Activated B cell treated with CpG ODN at 0.5 μM for 24 hours (primary cell): ENCODE measurements around the gene SRSF3. TPM values are rescaled to one million over a fixed set of nuclear protein-coding genes. Genes with fewer than 3 reads are reported as not detected.
A peak's percentile ranks its signal among the peaks of the same experiment; 100 is the strongest.
"Not testable (repeated sequence)": the region's sequence is repeated elsewhere in the genome, so short reads cannot be mapped to it uniquely, and the experiment has no call there.

ENCODE experiments used
- ATAC-seq: fragments of 200-7000 bp; cut with Tn5 transposase; one replicate; pipeline ENCODE4 v1.10.0; 2021; ENCODE audit warnings: low read depth, mild to moderate bottlenecking, moderate library complexity
- CTCF ChIA-PET: fragments of 350-600 bp; sonication (Branson Sonifier 250); formaldehyde crosslinking; loops from one replicate; lab custom pipeline; 2021; ENCODE audit warnings: antibody characterized with exemption; lab: Charles Lee
- POLR2A ChIA-PET: fragments of 350-600 bp; sonication (Branson Sonifier 250); formaldehyde crosslinking; loops from one replicate; lab custom pipeline; 2021; ENCODE audit warnings: antibody characterized with exemption; lab: Charles Lee
- DNase-seq: peaks from one replicate; pipeline ENCODE4 v3.0.0; 2022
- H3K27ac Mint-ChIP-seq: one replicate; pipeline ENCODE4 v1.8.0; 2020; ENCODE audit warnings: mixed read lengths
- H3K27me3 Mint-ChIP-seq: one replicate; pipeline ENCODE4 v1.8.0; 2021; ENCODE audit warnings: mixed read lengths
- H3K36me3 Mint-ChIP-seq: one replicate; pipeline ENCODE4 v1.8.0; 2021; ENCODE audit warnings: low read depth, mixed read lengths
- H3K4me1 Mint-ChIP-seq: one replicate; pipeline ENCODE4 v1.8.0; 2021; ENCODE audit warnings: mixed read lengths
- H3K4me3 Mint-ChIP-seq: one replicate; pipeline ENCODE4 v1.8.0; 2020; ENCODE audit warnings: mild to moderate bottlenecking, mixed read lengths
- H3K9me3 Mint-ChIP-seq: one replicate; pipeline ENCODE4 v1.8.0; 2020; ENCODE audit warnings: mixed read lengths
- intact Hi-C: fragments of 100-400 bp; cut with micrococcal nuclease; formaldehyde crosslinking; loops from one replicate; pipeline ENCODE4 v1.15.1; 2024
- total RNA-seq: library from RNA; stranded (reverse); gene quantifications from 2 replicates; pipeline ENCODE4 v1.2.3, GENCODE V29; 2022
- TF ChIP-seq, protein P1 (sequence below): fragments of 200-600 bp; IDR thresholded peaks from one replicate; pipeline ENCODE4 v1.8.0; 2022; ENCODE audit warnings: antibody characterized with exemption, mild to moderate bottlenecking

The SRSF3 gene
- total RNA-seq, 1 donor from 2014 or later, result 421 TPM

DNA sequence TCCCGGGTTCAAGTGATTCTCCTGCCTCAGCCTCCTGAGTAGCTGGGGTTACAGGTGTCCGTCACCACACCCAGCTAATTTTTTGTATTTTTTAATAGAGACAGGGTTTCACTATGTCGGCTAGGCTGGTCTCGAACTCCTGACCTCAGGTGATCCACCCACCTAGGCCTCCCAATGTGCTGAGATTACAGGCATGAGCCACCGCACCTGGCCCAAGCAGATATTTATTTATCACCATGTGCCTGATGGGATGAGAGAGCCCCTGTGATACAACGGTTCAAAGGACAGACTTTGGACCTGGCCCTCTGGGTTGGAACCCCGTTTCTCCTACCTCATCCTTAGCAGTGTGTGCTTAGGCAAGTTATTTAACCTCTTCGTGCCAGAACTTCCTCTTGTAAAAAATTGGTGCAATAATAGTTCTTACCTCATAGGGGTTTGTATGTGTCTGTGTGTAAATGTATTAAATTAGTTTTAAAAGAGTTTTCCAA, 27.7 kb upstream of the SRSF3 start:
- no peaks in the 10 kb centered on the region for H3K36me3 Mint-ChIP-seq
- TF ChIP-seq, protein P1, sequence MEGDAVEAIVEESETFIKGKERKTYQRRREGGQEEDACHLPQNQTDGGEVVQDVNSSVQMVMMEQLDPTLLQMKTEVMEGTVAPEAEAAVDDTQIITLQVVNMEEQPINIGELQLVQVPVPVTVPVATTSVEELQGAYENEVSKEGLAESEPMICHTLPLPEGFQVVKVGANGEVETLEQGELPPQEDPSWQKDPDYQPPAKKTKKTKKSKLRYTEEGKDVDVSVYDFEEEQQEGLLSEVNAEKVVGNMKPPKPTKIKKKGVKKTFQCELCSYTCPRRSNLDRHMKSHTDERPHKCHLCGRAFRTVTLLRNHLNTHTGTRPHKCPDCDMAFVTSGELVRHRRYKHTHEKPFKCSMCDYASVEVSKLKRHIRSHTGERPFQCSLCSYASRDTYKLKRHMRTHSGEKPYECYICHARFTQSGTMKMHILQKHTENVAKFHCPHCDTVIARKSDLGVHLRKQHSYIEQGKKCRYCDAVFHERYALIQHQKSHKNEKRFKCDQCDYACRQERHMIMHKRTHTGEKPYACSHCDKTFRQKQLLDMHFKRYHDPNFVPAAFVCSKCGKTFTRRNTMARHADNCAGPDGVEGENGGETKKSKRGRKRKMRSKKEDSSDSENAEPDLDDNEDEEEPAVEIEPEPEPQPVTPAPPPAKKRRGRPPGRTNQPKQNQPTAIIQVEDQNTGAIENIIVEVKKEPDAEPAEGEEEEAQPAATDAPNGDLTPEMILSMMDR, result no peak
- no peak overlapping the region for H3K4me3 Mint-ChIP-seq
- H3K4me1 Mint-ChIP-seq, result peaks cover 4% of the 10 kb centered on the region
- no peaks in the 10 kb centered on the region for H3K27me3 Mint-ChIP-seq
- ChIA-PET POLR2A (interaction anchor here (0.6 kb wide), 1 partner anchor 31 kb away, joined by 6 read pairs; no protein-coding TSS in a partner anchor), CTCF (no interaction called here)
- DNase-seq, result no peak
- ATAC-seq, result no peak
- no peak overlapping the region for H3K27ac Mint-ChIP-seq
- no peaks in the 10 kb centered on the region for H3K9me3 Mint-ChIP-seq
- intact Hi-C loops, result no loop called here

DNA sequence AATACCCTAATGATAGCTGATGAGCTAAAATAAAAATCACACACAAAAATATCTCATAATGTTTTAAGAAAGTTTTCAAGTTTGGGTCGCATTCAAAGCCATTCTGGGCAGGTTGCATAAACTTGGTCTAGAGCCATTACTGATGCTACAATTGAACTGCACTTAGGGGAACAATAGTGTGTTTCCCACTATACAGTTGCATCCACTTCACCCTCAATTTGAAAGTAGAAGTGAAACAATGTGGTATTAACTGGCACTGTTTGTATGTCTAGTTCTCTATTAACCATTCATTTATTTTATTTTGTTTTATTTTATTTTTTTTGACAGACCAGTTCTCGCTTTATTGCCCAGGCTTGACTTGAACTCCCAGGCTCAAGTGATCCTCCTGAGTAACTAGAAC, 23.9 kb upstream of the SRSF3 start:
- intact Hi-C loops, result no loop called here
- H3K27me3 Mint-ChIP-seq, result no peaks in the 10 kb centered on the region
- no peak for DNase-seq
- peak; percentile 73 for ATAC-seq
- TF ChIP-seq, protein P1, result no peak
- H3K4me3 Mint-ChIP-seq, result no peak overlapping the region
- no peak overlapping the region for H3K27ac Mint-ChIP-seq
- no peaks in the 10 kb centered on the region for H3K9me3 Mint-ChIP-seq
- ChIA-PET CTCF (no interaction called here), POLR2A (no interaction called here)
- H3K36me3 Mint-ChIP-seq, result no peaks in the 10 kb centered on the region
- peaks cover 4% of the 10 kb centered on the region for H3K4me1 Mint-ChIP-seq

DNA sequence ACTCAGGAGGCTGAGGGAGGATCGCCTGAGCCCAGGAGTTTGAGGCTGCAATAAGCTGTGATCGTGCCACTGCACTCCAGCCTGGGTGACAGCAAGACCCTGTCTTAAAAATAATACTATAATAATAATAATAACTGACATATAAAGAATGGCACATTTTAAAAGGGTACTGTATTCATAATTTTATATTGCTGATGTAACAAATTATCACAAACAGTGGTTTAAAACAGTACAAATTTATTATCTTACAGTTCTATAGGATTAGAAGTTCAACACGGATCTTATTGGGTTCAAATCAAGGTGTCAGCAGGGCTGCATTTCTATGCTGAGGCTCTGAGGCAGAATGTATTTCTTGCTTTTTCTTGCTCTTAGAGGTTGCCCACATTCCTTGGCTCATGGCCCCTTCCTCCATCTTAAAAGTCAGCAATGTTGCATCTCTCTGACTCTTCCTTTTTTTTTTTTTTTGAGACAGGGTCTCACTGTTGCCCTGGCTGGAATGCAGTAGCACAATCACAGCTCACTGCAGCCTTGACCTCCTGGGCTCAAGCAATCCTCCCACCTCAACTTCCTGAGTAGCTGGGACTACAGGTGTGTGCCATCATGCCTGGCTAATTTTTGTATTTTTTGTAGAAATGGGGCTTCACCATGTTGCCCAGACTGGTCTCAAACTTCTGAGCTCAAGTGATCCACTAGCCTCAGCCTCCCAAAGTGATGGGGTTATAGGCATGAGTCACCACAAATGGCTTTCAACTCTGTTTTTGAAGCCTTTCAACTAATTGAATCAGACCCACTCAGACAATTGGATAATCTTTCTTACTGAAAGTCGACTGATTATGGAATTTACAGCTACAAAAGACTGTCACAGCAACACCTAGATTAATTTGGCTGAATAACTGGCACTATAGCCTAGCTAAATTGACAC, 22.8 kb upstream of the SRSF3 start:
- ChIA-PET CTCF (interaction anchor here (0.7 kb wide), 1 partner anchor 8 kb away, joined by 3 read pairs; no protein-coding TSS in a partner anchor), POLR2A (no interaction called here)
- TF ChIP-seq, protein P1, result no peak
- intact Hi-C loops, result no loop called here
- Mint-ChIP-seq H3K4me1 (peaks cover 4% of the 10 kb centered on the region), H3K27ac (no peak overlapping the region), H3K36me3 (no peaks in the 10 kb centered on the region), H3K27me3 (no peaks in the 10 kb centered on the region), H3K4me3 (no peak overlapping the region), H3K9me3 (no peaks in the 10 kb centered on the region)
- ATAC-seq, result no peak
- DNase-seq, result no peak

DNA sequence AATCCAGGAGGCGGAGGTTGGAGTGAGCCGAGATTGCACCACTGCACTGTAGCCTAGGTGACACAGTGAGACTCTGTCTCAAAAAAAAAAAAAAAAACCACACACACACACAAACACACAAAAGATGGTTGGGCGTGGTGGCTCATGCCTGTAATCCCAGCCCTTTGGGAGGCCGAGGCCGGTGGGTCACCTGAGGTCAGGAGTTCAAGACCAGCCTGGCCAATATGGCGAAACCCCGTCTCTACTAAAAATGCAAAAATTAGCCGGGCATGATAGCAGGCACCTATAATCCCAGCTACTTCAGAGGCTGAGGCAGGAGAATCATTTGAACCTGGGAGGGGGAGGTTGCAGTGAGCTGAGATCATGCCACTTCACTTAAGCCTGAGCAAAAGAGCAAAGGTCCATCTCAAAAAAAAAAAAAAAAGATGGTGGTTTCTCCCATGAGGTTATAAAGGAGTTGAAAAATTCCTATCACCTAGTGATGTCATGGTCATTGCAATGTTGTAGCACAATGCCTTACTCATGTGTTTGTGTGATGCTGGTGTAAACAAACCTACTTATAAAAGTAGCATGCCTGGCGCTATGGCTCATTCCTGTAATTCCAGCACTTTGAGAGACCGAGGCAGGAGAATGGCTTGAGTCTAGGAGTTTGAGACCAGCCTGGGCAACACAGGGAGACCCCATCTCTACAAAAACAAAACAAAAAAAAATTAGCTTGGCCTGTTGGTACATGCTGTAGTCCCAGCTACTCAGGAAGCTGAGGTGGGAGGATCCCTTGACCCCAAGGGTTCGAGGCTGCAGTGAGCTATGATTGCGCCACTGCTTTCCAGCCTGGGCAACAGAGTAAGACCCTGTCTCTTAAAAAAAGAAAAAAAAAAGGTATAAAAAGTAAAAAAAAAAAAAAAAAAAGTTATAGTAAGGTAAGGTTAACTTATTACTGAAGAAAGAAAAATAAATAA, 21.5 kb upstream of the SRSF3 start:
- H3K9me3 Mint-ChIP-seq, CTCF ChIA-PET: not testable (repeated sequence)

DNA sequence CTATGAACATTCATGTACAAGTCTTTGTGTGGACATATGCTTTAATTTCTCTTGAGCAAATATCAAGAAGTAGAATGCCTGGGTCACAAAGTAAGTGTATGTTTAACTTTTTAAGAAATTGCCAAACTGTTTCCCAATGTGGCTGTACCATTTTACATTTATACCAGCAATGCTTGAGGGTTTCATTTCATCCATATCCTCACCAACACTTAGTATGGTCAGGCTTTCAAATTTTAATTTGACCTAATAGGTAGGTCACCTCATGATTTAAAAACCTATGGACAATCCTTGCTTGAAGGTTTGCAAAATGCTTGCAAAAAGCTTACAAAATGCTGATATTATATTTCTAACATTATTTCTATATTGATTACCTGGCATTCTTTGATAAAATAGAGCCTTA, 19.5 kb upstream of the SRSF3 start:
- CTCF ChIA-PET, result no interaction called here

More for the DNA sequence above, 21.5 kb upstream of the SRSF3 start:
- DNase-seq, H3K4me3 Mint-ChIP-seq, ATAC-seq, H3K27ac Mint-ChIP-seq, H3K36me3 Mint-ChIP-seq, H3K27me3 Mint-ChIP-seq, H3K4me1 Mint-ChIP-seq, intact Hi-C loops: not testable (repeated sequence)
- POLR2A ChIA-PET, result interaction anchor here (0.6 kb wide), 1 partner anchor 44 kb away, joined by 4 read pairs; no protein-coding TSS in a partner anchor

More for the DNA sequence above, 19.5 kb upstream of the SRSF3 start:
- ATAC-seq, result no peak
- TF ChIP-seq, protein P1, result no peak
- intact Hi-C loops, result no loop called here
- peaks cover 6% of the 10 kb centered on the region for H3K4me1 Mint-ChIP-seq
- POLR2A ChIA-PET, result no interaction called here
- no peak overlapping the region for H3K4me3 Mint-ChIP-seq
- H3K27me3 Mint-ChIP-seq, result no peaks in the 10 kb centered on the region
- DNase-seq, result no peak
- H3K27ac Mint-ChIP-seq, result no peak overlapping the region
- no peaks in the 10 kb centered on the region for H3K36me3 Mint-ChIP-seq
- no peaks in the 10 kb centered on the region for H3K9me3 Mint-ChIP-seq
